Heart left ventricle (tissue), 16 donors: ENCODE measurements around the gene ZNF638. TPM values are rescaled to one million over a fixed set of nuclear protein-coding genes. Genes with fewer than 3 reads are reported as not detected.
"Not testable (repeated sequence)": the region's sequence is repeated elsewhere in the genome, so short reads cannot be mapped to it uniquely, and the experiment has no call there.

Experiments used
- ATAC-seq, 4 donors: fragments of 200-7000 bp; cut with Tn5 transposase; one replicate each; pipeline ENCODE4 v1.9.1; 2020 to 2022; ENCODE audit warnings: moderate library complexity in 4 of 4, mild to moderate bottlenecking in 3 of 4, moderate number of reproducible peaks in 1 of 4
- DNase-seq, 5 donors: peaks; one replicate each; pipeline ENCODE4 v3.0.0-alpha.2; 2020
- H3K27ac ChIP-seq, 12 donors: fragments of 200-600 bp; sonication (generic) in 4 of 12; one replicate each; pipeline versions ENCODE4 v1.5.0 to v1.8.0; 2016 to 2022; ENCODE audit warnings: mild to moderate bottlenecking in 2 of 12
- H3K27me3 ChIP-seq, 9 donors: fragments of 200-600 bp; sonication (generic) in 2 of 9; one replicate each; pipeline versions ENCODE4 v1.5.1 to v1.8.0; 2016 to 2022; ENCODE audit warnings: mild to moderate bottlenecking in 3 of 9
- H3K36me3 ChIP-seq, 9 donors: fragments of 200-600 bp; sonication (generic) in 2 of 9; one replicate each; pipeline versions ENCODE4 v1.5.0 to v1.8.0; 2018 to 2022; ENCODE audit warnings: mild to moderate bottlenecking in 2 of 9
- H3K4me1 ChIP-seq, 12 donors: fragments of 200-600 bp; sonication (generic) in 4 of 12; one replicate each; pipeline versions ENCODE4 v1.5.0 to v1.8.0; 2016 to 2022; ENCODE audit warnings: mild to moderate bottlenecking in 3 of 12
- H3K4me3 ChIP-seq, 12 donors: fragments of 200-600 bp; sonication (generic) in 4 of 12; one replicate each; pipeline versions ENCODE4 v1.5.0 to v1.8.0; 2017 to 2022; ENCODE audit warnings: mild to moderate bottlenecking in 9 of 12, moderate library complexity in 4 of 12
- H3K9me3 ChIP-seq, 12 donors: fragments of 200-600 bp; sonication (generic) in 4 of 12; one replicate each; pipeline versions ENCODE4 v1.5.0 to v1.8.0; 2016 to 2022; ENCODE audit warnings: mild to moderate bottlenecking in 1 of 12
- POLR2A ChIP-seq, 2 donors: fragments of 450-650 bp; IDR thresholded peaks; one replicate each; pipeline ENCODE4 v1.6.1; 2017; ENCODE audit warnings: antibody characterized with exemption in 2 of 2, mild to moderate bottlenecking in 2 of 2, moderate library complexity in 2 of 2
- WGBS, 4 donors: extraction: QIAGEN DNeasy Blood & Tissue Kit in 2 of 4; methylation state at CpG; one replicate each; pipeline versions ENCODE4 v1.1.5 to v1.1.7; 2013 to 2018; 5-methylcytosine and 5-hydroxymethylcytosine counted together
- intact Hi-C, 10 donors: fragments of 100-400 bp; cut with DNase I; formaldehyde crosslinking; loops; one replicate each; pipeline versions ENCODE4 v1.11.1 to v1.14.2; 2022
- polyA plus RNA-seq, 2 donors: library from polyadenylated mRNA; stranded (reverse); fragments of 200-250 nt; gene quantifications; one replicate each; pipeline ENCODE4 v1.2.3, GENCODE V29; 2013
- total RNA-seq, 9 donors: library from RNA; depleted of rRNA in 2 of 9; stranded (reverse); fragments of >200 nt in 2 of 9; fragmentation: NEBNext Ultra II Directional in 3 of 9; extraction: Animal tissue kit (Norgen Biotek cat#: 25700) in 3 of 9; gene quantifications; one replicate each; pipeline versions ENCODE4 v1.1.0 to v1.2.4, GENCODE V29; 2016 to 2023
- TF ChIP-seq, protein P1 (sequence below), 12 donors: fragments of 200-600 bp; sonication (generic) in 4 of 12; IDR thresholded peaks; one replicate each; pipeline versions ENCODE4 v1.5.0 to v1.8.0; 2018 to 2022; ENCODE audit warnings: antibody characterized with exemption in 12 of 12, mild to moderate bottlenecking in 5 of 12
- donor health status: ischemic (EF 13 %, LVEDD 7.1; RV severe dilation, severe dysfunction).
- donor health status: healthy with polysubstance abuse.
- donor health status: DM: no; HTN: yes; CAD: no.
- donor health status: DM: no; HTN: no; CAD: no.
- donor health status: ischemic (EF 25% LVEDD 6.9; RV normal size, moderate dysfunction).
- donor health status: ischemic (EF 25% LVEDD 5.7; RV mildly dilated, moderate dysfunction).
- donor health status: healthy.
- donor health status: DM: yes; HTN: yes; CAD: no.
- donor health status: ischemic (EF 35%, LVEDD 5.7; RV mildly dilated, moderate dysfunction).
- donor health status: nonischemic (EF 11% LVEDD 7.7; RV severe dilation, severe dysfunction).
- donor health status: DM: yes; HTN: yes; CAD: no.
- donor health status: PGD.
- donor health status: ischemic (EF 29% LVEDD 5.4; RV normal size, mild dysfunction).
- donor health status: nonischemic (EF 23%, LVEDD 6.1; RV moderate dilation, normal function).

Gene ZNF638
- total and polyA plus RNA-seq, 11 donors = 48.6 to 118 (median 84.1) TPM

DNA sequence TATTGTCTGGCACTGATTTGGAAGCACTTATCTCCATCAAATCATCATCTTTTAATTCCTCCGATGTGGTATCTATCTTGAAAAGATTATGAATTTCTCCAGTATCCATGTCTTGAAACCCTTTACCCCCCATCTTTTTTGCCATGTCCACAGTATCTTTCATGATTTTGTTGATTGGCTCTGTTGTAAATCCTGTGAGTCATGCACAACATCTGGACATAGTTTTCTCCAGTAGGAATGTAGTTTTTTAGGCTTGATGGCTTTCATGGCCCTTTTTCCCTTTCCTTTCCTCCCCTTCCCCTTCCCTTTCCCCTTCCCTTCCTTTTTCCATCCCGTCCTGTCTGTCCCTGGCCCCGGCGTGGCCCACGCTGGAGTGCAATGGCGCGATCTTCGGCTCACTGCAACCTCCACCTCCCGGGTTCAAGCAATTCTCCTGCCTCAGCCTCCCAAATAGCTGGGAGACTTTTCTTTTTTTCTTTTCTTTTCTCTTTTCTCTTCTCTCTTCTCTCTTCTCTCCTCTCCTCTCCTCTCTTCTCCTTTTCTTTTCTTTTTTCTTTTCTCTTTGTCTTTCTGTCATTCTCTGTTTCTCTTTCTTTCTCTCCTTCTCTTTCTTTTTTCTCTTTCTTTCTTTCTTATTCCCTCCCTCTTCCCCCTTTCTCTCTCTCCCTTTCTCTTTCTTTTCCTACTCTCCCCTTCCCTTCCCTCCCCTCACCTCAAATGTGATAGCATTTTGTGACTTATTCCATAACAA lies 18.4 kb upstream of the ZNF638 start:
- no peaks in the 10 kb centered on the region for H3K36me3 ChIP-seq
- no peak overlapping the region for H3K4me3 ChIP-seq
- ATAC-seq (no peak), DNase-seq (no peak)
- no peaks in the 10 kb centered on the region for H3K27me3 ChIP-seq
- WGBS, 4 donors = 80 to 85% (median 83%) methylated on average over 9 of the region's 9 CpGs
- no peak for TF ChIP-seq POLR2A (IDR thresholded peaks at IDR 0.05)
- TF ChIP-seq, protein P1, sequence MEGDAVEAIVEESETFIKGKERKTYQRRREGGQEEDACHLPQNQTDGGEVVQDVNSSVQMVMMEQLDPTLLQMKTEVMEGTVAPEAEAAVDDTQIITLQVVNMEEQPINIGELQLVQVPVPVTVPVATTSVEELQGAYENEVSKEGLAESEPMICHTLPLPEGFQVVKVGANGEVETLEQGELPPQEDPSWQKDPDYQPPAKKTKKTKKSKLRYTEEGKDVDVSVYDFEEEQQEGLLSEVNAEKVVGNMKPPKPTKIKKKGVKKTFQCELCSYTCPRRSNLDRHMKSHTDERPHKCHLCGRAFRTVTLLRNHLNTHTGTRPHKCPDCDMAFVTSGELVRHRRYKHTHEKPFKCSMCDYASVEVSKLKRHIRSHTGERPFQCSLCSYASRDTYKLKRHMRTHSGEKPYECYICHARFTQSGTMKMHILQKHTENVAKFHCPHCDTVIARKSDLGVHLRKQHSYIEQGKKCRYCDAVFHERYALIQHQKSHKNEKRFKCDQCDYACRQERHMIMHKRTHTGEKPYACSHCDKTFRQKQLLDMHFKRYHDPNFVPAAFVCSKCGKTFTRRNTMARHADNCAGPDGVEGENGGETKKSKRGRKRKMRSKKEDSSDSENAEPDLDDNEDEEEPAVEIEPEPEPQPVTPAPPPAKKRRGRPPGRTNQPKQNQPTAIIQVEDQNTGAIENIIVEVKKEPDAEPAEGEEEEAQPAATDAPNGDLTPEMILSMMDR (IDR thresholded peaks at IDR 0.05) = no peak
- peaks cover 0 to 16% (median 6%) of the 10 kb centered on the region in 12 donors for H3K9me3 ChIP-seq
- intact Hi-C loops = no loop called here
- no peak overlapping the region for H3K27ac ChIP-seq
- peaks cover 0 to 4% (median 0%) of the 10 kb centered on the region in 12 donors for H3K4me1 ChIP-seq

DNA sequence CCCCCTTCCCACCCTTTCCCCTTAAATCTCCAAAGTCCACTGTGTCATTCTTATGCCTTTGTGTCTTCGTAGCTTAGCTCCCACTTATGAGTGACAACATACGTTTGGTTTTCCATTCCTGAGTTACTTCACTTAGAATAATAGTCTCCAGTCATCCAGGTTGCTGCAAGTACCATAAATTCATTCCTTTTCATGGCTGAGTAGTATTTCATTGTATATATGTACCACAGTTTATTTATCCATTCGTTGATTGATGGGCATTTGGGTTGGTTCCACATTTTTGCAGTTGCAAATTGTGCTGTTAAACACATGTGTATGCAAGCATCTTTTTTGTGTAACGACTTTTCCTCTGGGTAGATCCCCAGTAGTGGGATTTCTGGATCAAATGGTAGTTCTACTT lies 14.5 kb upstream of the ZNF638 start:
- Histone ChIP-seq H3K36me3 (no peaks in the 10 kb centered on the region), H3K4me3 (no peak overlapping the region), H3K27ac (no peak overlapping the region), H3K4me1 (peaks cover 0 to 4% (median 0%) of the 10 kb centered on the region in 12 donors), H3K27me3 (no peaks in the 10 kb centered on the region), H3K9me3 (peaks cover 0 to 49% (median 22%) of the 10 kb centered on the region in 12 donors)
- DNase-seq (no peak), ATAC-seq (no peak)
- 91 to 93% (median 92%) methylated on average over 4 of the region's 4 CpGs for WGBS, 4 donors
- intact Hi-C loops = no loop called here
- TF ChIP-seq, protein P1 (IDR thresholded peaks at IDR 0.05) = no peak
- TF ChIP-seq POLR2A (IDR thresholded peaks at IDR 0.05) = no peak

DNA sequence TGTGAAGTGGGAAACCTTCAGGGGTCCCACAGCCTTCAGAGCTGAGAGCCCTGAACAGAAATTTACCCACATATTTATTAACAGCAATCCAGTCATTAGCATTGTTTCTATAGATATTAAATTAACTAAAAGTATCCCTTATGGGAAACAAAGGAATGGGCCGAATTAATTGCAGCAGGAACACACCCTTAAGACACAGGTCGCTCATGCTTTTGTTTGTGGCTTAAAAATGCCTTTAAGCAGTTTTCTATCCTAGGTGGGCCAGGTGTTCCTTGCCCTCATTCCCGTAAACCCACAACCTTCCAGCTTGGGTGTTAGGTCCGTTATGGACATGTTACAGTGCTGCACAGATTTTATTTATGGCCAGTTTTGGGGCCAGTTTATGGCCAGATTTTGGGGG lies 13.7 kb upstream of the ZNF638 start:
- H3K4me1 ChIP-seq, H3K27ac ChIP-seq, H3K27me3 ChIP-seq, H3K36me3 ChIP-seq, intact Hi-C loops, ATAC-seq, H3K4me3 ChIP-seq, DNase-seq: not testable (repeated sequence)
- peaks cover 0 to 56% (median 22%) of the 10 kb centered on the region in 12 donors for H3K9me3 ChIP-seq
- WGBS, 4 donors = 92 to 97% (median 96%) methylated on average over 4 of the region's 4 CpGs

DNA sequence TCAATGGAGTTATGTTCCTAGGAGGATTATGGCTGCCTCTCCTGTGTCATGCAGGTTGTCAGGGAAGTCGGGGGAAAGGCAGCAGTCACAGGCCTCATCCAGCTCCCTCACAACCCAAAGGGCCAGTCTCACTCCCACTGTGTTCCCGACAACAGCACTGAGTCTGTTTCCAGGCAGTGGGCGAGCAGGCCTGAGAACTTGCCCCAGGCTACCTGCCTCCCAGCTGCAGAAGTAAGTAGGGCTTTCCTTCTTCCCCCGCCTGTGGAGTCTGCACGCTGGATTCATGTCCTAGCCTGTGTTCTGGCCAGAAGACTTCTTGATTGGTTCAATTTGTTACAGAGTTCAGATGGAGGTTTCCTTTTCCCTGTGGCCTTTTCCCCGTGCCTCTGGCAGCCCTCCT lies 8.2 kb upstream of the ZNF638 start:
- Histone ChIP-seq H3K9me3 (peaks cover 0 to 38% (median 12%) of the 10 kb centered on the region in 12 donors), H3K4me3 (no peak overlapping the region), H3K27me3 (no peaks in the 10 kb centered on the region), H3K4me1 (peaks cover 0 to 8% (median 0%) of the 10 kb centered on the region in 12 donors), H3K27ac (no peak overlapping the region), H3K36me3 (no peaks in the 10 kb centered on the region)
- DNase-seq (no peak), ATAC-seq (no peak)
- intact Hi-C loops = no loop called here
- WGBS, 4 donors = 81 to 94% (median 93%) methylated on average over 3 to 6 of the region's 6 CpGs
- TF ChIP-seq, protein P1 (IDR thresholded peaks at IDR 0.05) = no peak
- no peak for TF ChIP-seq POLR2A (IDR thresholded peaks at IDR 0.05)
